GM12801 (cell line): ENCODE results near the gene TXNDC5.

ENCODE experiments used
- CTCF ChIP-seq: IDR thresholded peaks from one replicate; pipeline ENCODE4 v1.5.1; 2011; ENCODE audit warnings: control low read depth; ENCODE audit not compliant: insufficient read length; ENCODE audit errors: extremely low read depth

Gene TXNDC5

GRCh38 chr6:7846966-7847818 lies 63.4 kb downstream of the TXNDC5 start:
- no peak for TF ChIP-seq CTCF

DNA sequence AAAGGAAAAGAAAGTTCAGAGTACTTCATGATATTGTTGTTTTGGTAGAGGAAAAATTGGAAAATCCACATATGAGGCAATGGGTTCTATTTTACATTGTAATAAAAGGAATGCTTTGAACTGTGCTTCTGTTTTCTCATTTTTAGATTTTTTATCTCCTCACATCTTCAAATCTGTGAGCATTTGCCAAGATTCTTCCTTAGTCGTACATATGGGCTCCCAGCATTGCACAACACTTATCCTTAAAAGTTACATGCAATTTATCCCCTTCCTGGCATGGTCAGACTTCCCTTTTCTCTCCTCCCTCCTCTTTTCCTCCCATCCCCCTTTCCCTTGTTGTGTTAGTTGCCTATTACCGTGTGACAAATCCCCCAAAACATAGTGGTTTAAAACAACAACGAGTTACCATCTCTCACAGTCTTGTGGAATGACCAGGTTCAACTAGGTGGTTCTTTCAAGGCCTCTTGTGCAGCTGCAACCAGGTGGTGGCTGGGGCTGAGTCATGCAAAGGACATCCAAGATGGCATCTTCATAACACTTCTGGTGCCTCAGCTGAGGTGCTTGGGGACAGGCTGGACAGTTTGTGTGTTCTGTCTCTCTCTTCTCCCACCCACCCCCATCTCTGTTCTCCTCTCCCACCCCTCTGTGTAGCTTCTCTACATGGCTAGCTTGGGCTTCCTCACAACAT lies 68.7 kb downstream of the TXNDC5 start:
- TF ChIP-seq CTCF, result no peak

DNA sequence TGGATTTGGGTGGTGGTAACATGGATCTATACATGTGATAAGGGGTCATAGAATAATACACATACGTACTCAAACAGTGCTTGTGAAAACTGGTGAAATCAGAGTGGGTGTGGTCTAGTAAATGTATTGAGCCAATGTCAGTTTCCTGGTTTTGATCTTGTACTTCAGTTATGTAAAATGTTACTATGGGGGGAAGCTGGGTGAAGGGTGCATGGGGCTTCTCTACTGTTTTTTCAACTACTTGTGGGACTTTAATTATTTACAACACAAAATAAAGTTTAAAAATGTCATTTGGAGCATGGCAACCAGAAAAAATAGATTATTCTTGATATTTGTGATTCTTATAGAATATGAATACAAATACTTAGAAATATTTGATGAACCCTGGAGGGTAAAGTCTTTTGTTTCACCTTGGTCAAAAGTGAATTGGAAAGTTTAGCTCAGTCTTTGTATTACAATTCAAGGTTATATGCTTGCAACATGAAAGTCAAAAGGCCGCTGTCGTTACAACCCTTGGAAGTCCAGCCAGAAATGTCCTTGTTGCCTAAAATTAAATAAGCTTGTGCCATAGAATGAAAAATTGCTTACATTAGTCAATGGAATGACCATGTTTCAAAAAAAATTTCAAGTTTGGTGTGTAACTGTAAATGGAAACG lies 74.1 kb downstream of the TXNDC5 start:
- no peak for TF ChIP-seq CTCF

GRCh38 chr6:7833751-7834070 lies 76.9 kb downstream of the TXNDC5 start:
- TF ChIP-seq CTCF, result no peak

DNA sequence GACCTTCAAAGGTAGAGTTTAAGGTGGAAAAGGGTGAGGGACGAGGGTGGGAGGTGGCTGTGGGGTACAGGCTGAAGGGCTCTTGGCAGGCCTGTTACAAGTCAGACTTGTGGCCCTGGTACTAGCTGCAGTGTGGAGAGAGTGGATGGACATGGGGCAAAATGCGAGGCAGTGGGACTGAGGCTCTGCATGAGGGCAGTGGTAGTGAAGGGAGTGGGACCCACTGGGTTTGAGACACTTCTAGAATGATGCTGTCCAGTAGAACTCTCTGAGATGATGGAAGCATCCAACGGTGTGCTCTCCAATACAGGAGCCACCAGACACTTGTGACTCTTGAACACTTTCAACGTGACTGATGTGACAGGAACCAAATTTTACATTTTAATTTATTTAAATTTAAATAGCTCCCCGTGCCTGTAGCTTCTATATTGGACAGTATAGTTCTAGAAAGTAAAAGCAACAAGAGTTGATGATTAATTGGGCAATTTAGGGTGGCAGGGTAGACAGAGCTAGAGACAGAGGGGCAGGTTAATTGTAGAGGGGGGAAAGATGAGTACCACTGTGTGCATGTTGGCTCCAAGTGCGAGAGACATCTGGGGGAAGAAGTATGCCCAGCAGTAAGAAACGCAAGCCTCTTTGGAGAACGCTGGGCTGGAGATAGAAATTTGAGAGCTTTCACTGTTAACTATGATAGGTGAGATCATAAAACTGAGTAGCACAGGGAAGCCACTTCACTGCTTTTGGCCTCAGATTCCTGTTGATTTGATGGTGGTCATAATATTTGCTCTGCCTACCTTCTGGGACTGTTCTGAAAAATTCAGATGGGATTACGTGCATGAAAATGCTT lies 77.5 kb downstream of the TXNDC5 start:
- TF ChIP-seq CTCF, result no peak
